Retinal pigment epithelial cell (primary cell): ENCODE data around the gene SPPL3.

Experiments
- DNase-seq: peaks from one replicate; pipeline ENCODE4 v3.0.0-alpha.2; 2010; ENCODE audit warnings: low read depth
- H3K4me3 ChIP-seq: 2 replicates; pipeline ENCODE4 v1.5.1; 2011; ENCODE audit warnings: mild to moderate bottlenecking, low read length, control low read depth, moderate library complexity
- CTCF ChIP-seq: conservative IDR thresholded peaks from 2 replicates; pipeline ENCODE4 v1.5.1; 2011; ENCODE audit warnings: low read depth, low read length, control low read depth, inconsistent platforms

The SPPL3 gene

GRCh38 chr12:120846721-120847120 is 57.4 kb downstream of the SPPL3 start:
- no peak for DNase-seq
- H3K4me3 ChIP-seq = no peak overlapping the region
- no peak for TF ChIP-seq CTCF

GRCh38 chr12:120845696-120846095 is 58.5 kb downstream of the SPPL3 start:
- TF ChIP-seq CTCF = no peak
- no peak for DNase-seq
- no peak overlapping the region for H3K4me3 ChIP-seq

GRCh38 chr12:120844768-120845449 is 59.2 kb downstream of the SPPL3 start:
- DNase-seq = no peak
- no peak for TF ChIP-seq CTCF
- H3K4me3 ChIP-seq = no peak overlapping the region

GRCh38 chr12:120844297-120844696 is 59.9 kb downstream of the SPPL3 start:
- no peak overlapping the region for H3K4me3 ChIP-seq
- TF ChIP-seq CTCF = no peak
- no peak for DNase-seq

GRCh38 chr12:120843472-120843871 is 60.7 kb downstream of the SPPL3 start:
- no peak overlapping the region for H3K4me3 ChIP-seq
- no peak for TF ChIP-seq CTCF
- DNase-seq = no peak

- no peak for DNase-seq
- no peak for TF ChIP-seq CTCF
- H3K4me3 ChIP-seq = no peak overlapping the region
Observed at GRCh38 chr12:120842595-120842994, 61.6 kb downstream of the SPPL3 start.

- DNase-seq = no peak
- H3K4me3 ChIP-seq = no peak overlapping the region
- TF ChIP-seq CTCF = no peak
Observed at GRCh38 chr12:120841525-120841924, 62.6 kb downstream of the SPPL3 start.
